HG02610 (cell line): ENCODE measurements around the gene MYL10.
"Not testable (repeated sequence)": the region's sequence is repeated elsewhere in the genome, so short reads cannot be mapped to it uniquely, and the experiment has no call there.

Experiments used
- ATAC-seq: cut with Tn5 transposase; IDR thresholded peaks from one replicate; pipeline ENCODE4 v1.9.1; 2021; ENCODE audit warnings: mild to moderate bottlenecking, moderate library complexity; ENCODE audit not compliant: unreplicated experiment

MYL10 gene

DNA sequence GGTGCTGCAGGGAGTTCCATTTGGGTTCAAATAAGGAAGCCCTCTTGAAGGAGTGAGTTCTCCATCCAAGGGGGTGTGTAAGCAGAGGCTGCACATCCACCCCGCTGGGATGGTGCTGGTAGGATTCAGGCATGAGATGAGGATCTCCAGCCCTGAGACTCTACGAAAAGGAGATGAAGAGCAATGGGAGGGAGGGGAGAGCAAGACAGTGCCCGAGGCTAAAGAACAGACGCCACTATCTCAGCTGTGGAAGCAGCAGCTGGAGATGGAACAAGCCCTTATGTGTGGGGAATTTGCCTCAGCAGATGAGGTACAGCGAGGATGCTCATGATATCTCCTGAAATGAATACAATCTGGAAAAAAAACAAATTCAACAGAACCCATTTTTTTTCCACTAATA, 28.1 kb upstream of the MYL10 start:
- no peak for ATAC-seq

GRCh38 chr7:101651112-101651511, 22.0 kb upstream of the MYL10 start:
- ATAC-seq: no peak

GRCh38 chr7:101650579-101651081, 21.5 kb upstream of the MYL10 start:
- no peak for ATAC-seq

GRCh38 chr7:101647876-101648275, 18.8 kb upstream of the MYL10 start:
- ATAC-seq: not testable (repeated sequence)

DNA sequence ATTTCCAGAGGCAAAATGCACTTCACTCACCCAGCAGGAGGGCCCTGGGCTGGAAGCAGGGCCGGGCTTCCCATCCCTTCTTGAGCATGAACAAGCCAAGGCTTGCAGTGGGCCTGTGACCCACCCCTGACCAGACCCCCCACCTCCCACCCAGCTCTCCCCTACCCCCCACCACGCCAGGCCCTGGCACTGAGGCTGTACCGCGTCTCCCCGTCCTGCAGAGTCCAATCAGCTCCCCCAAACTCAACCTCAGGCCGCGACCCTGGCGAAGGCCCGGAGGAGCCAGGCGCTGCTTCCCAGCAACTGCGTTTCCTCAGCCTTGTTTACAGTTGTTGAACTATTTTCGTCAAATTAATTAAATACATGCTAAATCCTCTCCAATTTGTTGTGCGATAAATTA, 16.9 kb upstream of the MYL10 start:
- no peak for ATAC-seq

DNA sequence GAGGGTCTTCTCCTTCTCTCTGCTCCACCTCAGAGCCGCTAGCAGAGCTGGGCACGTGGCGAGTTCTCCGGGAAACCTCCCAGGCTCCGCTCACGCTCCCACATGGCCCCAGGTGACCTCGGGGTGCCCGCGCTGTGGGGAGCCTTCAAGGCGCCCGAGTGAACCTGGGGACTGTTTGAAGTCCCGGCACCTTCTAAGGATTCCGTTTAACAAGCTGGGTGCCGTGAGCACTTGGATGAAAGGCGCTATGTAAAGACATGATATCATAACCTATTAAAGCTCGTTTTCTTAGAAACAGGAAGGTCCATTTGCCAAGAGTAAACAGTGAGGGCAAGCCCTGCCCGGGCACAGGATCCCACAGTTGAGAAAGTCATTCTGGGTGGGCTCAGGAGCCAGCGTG, 15.8 kb upstream of the MYL10 start:
- no peak for ATAC-seq

DNA sequence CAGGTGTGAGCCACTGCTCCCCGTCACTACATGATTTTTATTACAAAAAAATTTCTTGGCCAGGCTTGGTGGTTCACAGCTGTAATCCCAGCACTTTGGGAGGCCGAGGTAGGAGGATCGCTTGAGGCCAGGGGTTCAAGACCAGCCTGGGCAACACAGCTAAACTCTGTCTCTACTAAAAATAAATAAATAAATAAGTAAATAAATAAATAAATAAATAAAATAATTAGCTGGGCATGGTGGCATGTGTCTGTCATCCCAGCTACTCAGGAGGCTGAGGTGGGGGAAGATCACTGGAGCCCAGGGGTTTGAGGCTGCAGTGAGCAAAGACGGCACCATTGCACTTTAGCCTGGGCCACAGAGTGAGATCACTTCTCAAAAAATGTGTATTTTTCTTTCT, 10.0 kb upstream of the MYL10 start:
- not testable (repeated sequence) for ATAC-seq

DNA sequence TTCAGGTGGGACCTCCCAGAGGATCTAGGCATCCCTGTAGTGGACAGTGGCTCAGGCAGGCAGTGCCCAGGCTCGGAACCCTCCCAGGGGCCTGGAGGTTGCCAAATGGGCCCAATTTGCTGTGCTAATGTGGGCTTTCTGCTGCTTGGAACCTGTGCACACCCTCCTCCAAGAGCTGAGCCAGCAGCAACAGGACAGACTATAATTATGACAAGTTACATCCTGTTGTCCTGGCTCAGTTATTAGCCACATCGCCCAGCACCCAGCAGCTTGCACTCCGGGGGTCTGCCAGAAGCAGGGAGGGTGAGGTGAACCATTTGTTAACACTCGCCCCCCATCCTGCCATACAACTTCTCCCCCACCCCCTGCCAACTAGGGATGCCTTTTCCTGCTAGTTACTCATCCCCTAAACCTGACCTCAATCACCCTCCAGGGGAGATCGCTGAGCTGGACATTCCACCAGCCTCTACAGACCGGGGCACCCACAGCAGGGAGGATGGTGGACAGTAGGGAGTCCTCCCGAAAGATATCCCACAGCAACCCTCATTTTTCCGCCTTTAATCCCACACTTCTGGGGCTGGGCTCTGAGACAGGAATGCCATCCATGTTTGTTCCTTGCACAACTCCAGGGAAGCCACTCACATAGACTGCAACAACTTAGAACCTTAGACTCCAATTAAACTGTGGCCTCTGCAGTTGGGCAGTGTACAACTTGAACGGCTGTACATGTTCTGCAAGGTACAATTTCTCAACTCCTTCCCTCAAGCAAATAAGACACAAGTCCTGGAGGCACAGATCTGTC, 7.9 kb upstream of the MYL10 start:
- no peak for ATAC-seq

DNA sequence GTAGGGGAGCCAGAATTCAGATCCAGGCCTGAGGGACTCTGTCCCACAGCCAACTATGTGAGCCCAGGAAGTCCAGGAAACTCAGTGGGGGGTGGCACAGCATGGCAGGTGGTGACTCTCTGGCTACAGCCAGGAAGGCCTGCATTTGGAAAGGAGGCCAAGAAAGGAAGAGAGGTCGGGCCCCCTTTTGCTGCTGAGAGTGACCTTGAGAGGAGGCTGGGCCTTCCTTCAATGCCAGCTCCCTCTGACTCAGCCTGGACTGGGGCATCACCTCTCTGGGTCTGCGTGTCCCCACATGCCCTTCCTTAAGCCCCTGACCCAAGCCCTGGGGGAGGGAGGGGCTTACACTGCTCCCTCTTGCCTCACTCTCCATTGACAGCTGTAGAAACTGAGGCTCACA, 6.4 kb upstream of the MYL10 start:
- no peak for ATAC-seq

GRCh38 chr7:101634196-101634717, 5.2 kb upstream of the MYL10 start:
- no peak for ATAC-seq

DNA sequence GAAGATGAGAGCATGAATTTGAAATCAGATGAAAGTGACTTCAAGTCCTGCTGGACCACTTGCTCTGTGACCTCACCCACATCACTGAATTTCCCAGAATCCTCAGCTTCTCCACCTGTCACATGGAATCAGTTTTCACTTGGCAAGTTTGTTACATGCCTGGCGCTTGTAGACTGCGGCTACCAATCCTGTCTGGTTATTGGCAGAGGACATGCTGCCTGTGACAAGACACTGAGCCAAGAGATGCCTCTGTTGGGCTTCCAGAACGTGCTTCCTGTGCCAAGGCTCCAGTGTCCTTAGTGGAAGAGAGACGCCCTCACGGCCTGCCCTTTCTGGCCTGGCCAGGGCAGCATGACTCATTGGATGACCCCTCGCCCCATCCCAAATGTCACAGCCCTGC, 4.4 kb upstream of the MYL10 start:
- ATAC-seq: no peak

DNA sequence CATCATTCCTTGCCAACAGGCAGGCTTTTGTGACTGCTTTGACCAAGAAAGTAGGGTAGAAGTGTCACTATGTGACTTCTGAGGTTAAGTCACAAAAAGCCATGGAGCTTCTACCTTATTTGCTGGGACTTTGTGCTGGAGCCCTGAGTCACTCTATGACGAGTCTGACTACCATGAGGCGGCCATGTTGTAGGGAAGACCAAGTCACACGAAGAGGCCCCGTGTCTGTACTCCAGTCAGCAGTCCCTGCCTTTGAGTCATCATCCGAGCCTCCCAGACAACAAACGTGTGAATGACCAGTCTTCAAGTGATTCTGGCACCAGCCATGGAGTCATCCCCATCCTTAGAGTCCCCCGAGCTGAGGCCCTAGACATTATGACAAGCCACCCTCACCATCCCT, 3.5 kb upstream of the MYL10 start:
- ATAC-seq: no peak

GRCh38 chr7:101631224-101631714, 2.2 kb upstream of the MYL10 start:
- ATAC-seq: no peak

GRCh38 chr7:101630591-101630990, 1.5 kb upstream of the MYL10 start:
- no peak for ATAC-seq

GRCh38 chr7:101628522-101628921, 574 bp downstream of the MYL10 start:
- no peak for ATAC-seq

GRCh38 chr7:101626758-101627157, 2.3 kb downstream of the MYL10 start:
- ATAC-seq: no peak

DNA sequence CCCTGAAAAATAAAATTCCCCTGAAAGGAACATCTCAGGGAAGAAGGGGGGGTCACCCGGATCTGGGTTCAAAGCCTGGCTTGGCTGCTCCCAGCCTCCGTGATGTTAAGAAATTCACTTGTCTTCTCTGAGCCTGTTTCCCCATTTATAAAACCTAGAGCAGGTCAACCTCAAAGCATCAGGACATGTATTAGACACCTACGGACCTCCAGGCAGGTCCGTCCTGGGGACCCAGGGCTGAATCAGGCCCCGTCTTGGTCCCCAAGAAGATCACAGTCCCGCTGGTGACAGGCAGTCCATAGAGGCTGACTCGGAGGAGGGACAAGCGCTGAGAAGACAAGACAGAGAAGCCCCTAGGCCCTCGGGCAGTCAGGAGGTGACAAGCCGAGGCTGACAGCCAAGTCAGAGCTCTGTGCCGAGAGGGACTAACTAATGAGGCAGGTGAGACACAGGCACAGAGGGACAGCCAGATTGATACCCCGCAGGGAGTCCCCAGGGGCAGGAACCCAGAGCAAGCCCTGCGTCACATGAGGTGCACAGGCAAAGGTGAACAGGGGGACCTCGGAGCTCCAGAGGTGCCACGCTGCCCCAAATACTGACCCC, 2.9 kb downstream of the MYL10 start:
- no peak for ATAC-seq

DNA sequence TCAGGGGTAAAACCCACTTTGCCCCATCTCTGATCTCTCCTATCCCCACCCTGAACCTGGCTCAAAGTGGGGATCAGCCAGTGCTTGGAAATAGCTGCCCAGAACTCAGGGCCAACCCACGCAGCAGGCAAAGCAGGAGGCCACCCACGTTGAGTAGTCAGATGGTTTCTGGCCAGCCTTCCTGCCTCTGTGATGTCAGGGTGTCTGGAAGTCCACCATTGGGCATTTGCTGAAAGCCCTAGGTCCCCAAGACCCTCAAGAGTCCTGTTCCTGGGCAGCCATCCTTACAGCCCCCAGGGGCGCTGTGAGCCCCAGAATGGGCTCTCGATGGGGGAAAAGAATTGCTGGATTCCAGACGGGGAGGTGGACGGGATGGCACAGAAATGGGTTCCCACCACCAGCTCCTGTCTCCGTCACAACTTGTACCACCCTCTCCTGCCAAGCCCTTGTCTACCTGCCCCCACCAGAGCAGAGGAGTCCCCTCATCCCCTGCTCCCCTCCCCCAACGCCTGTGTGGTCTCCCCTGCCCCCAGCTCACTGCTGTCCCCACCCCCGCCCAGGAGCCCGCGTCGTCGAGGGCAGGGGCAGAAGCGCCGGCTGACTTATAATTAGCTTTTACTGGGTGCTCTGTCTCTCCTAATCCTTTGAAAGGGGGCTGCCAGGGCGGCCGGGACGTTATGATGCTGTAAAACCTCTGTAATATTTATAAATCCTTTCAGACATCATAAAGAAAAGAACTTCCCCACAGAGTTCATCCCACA, 3.9 kb downstream of the MYL10 start:
- no peak for ATAC-seq

- no peak for ATAC-seq
Measured at GRCh38 chr7:101624246-101625001, 4.7 kb downstream of the MYL10 start.

DNA sequence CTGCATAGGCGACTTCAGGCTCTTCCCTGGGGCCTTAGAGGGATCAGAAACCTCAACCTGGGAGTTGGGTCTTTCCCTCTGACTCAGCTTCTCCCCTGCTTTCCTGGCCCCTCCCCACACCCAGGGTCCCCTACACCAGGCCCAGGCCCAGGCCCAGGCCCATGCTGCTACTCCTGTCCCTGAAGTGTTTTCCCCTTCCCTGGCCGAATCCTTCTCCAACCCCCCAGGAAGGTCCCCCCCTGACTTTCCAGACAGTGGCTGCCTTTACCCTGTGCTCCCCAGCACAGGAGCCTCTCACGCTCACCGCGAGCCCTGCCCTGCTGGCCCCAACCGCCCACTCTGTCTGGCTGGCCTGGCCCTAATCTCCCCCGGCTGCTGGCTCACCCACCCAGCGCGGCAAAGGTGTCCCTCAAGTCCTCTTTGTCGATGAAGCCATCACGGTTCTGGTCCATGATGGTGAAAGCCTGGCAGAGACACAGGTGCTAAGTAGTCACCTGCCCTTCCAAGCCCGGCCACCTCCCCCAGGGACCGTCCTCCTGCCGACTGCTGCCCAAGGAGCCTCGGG, 6.4 kb downstream of the MYL10 start:
- no peak for ATAC-seq
